CD14-positive monocyte (primary cell): Measurements from ENCODE around the gene ACOT7. TPM values are rescaled to one million over a fixed set of nuclear protein-coding genes. Genes with fewer than 3 reads are reported as not detected.

Experiments used
- DNase-seq, 3 donors: peaks; one replicate each; pipeline ENCODE4 v3.0.0-alpha.2; 2011 to 2022
- H2AFZ ChIP-seq: 2 replicates; pipeline ENCODE4 v1.6.0; 2012; ENCODE audit warnings: mild to moderate bottlenecking, low read depth, low read length, inconsistent platforms; ENCODE audit not compliant: insufficient read depth, poor library complexity, severe bottlenecking
- H3K27ac ChIP-seq, 2 donors: 1 replicate in 1 of 2; 2 replicates in 1 of 2; pipeline ENCODE4 v1.5.1; 2012 to 2013; ENCODE audit warnings: low read length in 2 of 2, control low read depth in 1 of 2, inconsistent platforms in 1 of 2, low read depth in 1 of 2, mild to moderate bottlenecking in 1 of 2
- H3K27me3 ChIP-seq, 2 donors: one replicate each; pipeline versions ENCODE4 v1.6.0 to v1.6.1; 2011 to 2013; ENCODE audit warnings: low read length in 2 of 2; ENCODE audit not compliant: control insufficient read depth in 2 of 2, insufficient read depth in 2 of 2
- H3K36me3 ChIP-seq, 2 donors: replicated peaks in 1 of 2; 1 replicate in 1 of 2; 2 replicates in 1 of 2; pipeline versions ENCODE4 v1.5.1 to v1.6.1; 2012 to 2013; ENCODE audit warnings: low read length in 2 of 2, control low read depth in 1 of 2, inconsistent platforms in 1 of 2, mild to moderate bottlenecking in 1 of 2; ENCODE audit not compliant: insufficient read depth in 2 of 2, control insufficient read depth in 1 of 2
- H3K4me1 ChIP-seq, 2 donors: 1 replicate in 1 of 2; 2 replicates in 1 of 2; pipeline versions ENCODE4 v1.5.1 to v1.6.1; 2012 to 2013; ENCODE audit warnings: low read length in 2 of 2, control low read depth in 1 of 2, inconsistent platforms in 1 of 2, mild to moderate bottlenecking in 1 of 2, moderate library complexity in 1 of 2; ENCODE audit not compliant: insufficient read depth in 2 of 2, control insufficient read depth in 1 of 2
- H3K4me2 ChIP-seq: replicated peaks from 2 replicates; pipeline ENCODE3; 2012; ENCODE audit warnings: low read length, moderate library complexity, mild to moderate bottlenecking; ENCODE audit not compliant: poor library complexity, severe bottlenecking; ENCODE audit errors: extremely low read depth
- H3K4me3 ChIP-seq, 3 experiments: fragments of 200-600 bp in 1 of 3; sonication (generic) in 1 of 3; replicated peaks in 1 of 3; 1 replicate in 2 of 3; 2 replicates in 1 of 3; pipeline ENCODE4 v1.5.1; 2011 to 2013; ENCODE audit warnings: low read length in 3 of 3, mild to moderate bottlenecking in 3 of 3, control low read depth in 2 of 3, low read depth in 2 of 3, inconsistent platforms in 1 of 3, moderate library complexity in 1 of 3
- H3K79me2 ChIP-seq: 2 replicates; pipeline ENCODE4 v1.6.0; 2012; ENCODE audit warnings: mild to moderate bottlenecking, control low read depth, inconsistent platforms, low read length, moderate library complexity; ENCODE audit not compliant: insufficient read depth
- H3K9ac ChIP-seq: 2 replicates; pipeline ENCODE4 v1.6.0; 2017; ENCODE audit warnings: low read length, mild to moderate bottlenecking; ENCODE audit not compliant: insufficient read depth, poor library complexity, severe bottlenecking
- H3K9me3 ChIP-seq, 2 donors: replicated peaks in 1 of 2; 1 replicate in 1 of 2; 2 replicates in 1 of 2; pipeline versions ENCODE4 v1.5.1 to v1.6.1; 2012 to 2013; ENCODE audit warnings: low read length in 2 of 2, control low read depth in 1 of 2; ENCODE audit not compliant: control insufficient read depth in 1 of 2, insufficient read depth in 1 of 2
- H4K20me1 ChIP-seq: 2 replicates; pipeline ENCODE4 v1.6.0; 2012; ENCODE audit warnings: mild to moderate bottlenecking, low read length, control low read depth, moderate library complexity; ENCODE audit not compliant: insufficient read depth
- H3K27ac Mint-ChIP-seq, 7 donors: one replicate each; pipeline ENCODE4 v1.8.0; 2020; ENCODE audit warnings: mild to moderate bottlenecking in 7 of 7, mixed read lengths in 7 of 7, moderate library complexity in 6 of 7, inconsistent platforms in 2 of 7
- H3K27me3 Mint-ChIP-seq, 3 donors: one replicate each; pipeline ENCODE4 v1.8.0; 2021 to 2022; ENCODE audit warnings: low read depth in 3 of 3, mild to moderate bottlenecking in 3 of 3, mixed read lengths in 3 of 3, moderate library complexity in 3 of 3, inconsistent platforms in 1 of 3
- H3K36me3 Mint-ChIP-seq, 2 donors: one replicate each; pipeline ENCODE4 v1.8.0; 2020; ENCODE audit warnings: mixed read lengths in 2 of 2, inconsistent platforms in 1 of 2, mild to moderate bottlenecking in 1 of 2
- H3K4me1 Mint-ChIP-seq: one replicate; pipeline ENCODE4 v1.8.0; 2020; ENCODE audit warnings: mild to moderate bottlenecking, mixed read lengths
- H3K4me3 Mint-ChIP-seq, 2 donors: one replicate each; pipeline ENCODE4 v1.8.0; 2020; ENCODE audit warnings: mild to moderate bottlenecking in 2 of 2, mixed read lengths in 2 of 2, moderate library complexity in 1 of 2
- H3K9me3 Mint-ChIP-seq, 7 donors: one replicate each; pipeline ENCODE4 v1.8.0; 2020 to 2022; ENCODE audit warnings: mixed read lengths in 7 of 7, mild to moderate bottlenecking in 6 of 7, moderate library complexity in 6 of 7, inconsistent platforms in 2 of 7
- CTCF ChIP-seq: fragments of 200-600 bp; IDR thresholded peaks from one replicate; pipeline ENCODE4 v1.8.0; 2022; ENCODE audit warnings: antibody characterized with exemption, mild to moderate bottlenecking
- WGBS: methylation state at CpG from one replicate; pipeline ENCODE4 v1.1.5; 2013; ENCODE audit warnings: missing lambda C conversion rate; ENCODE audit not compliant: insufficient coverage; 5-methylcytosine and 5-hydroxymethylcytosine counted together
- intact Hi-C, 2 donors: fragments of 100-400 bp; cut with micrococcal nuclease; formaldehyde crosslinking; loops; one replicate each; pipeline versions ENCODE4 v1.15.0 to v1.15.1; 2023
- polyA plus RNA-seq, 3 donors: library from polyadenylated mRNA; depleted of rRNA in 1 of 3; unstranded in 2 of 3; stranded (reverse) in 1 of 3; fragments of 300-500 nt in 2 of 3; fragments of >200 nt in 1 of 3; fragmentation: Illumina TruSeq in 2 of 3; gene quantifications; 1 replicate in 2 of 3; 2 replicates in 1 of 3; pipeline ENCODE4 v1.2.3, GENCODE V29; 2012 to 2021

Gene ACOT7
- polyA plus RNA-seq, 3 donors = 0.63 to 4.3 (median 1.4) TPM

- no peak for TF ChIP-seq CTCF
- peaks cover 0 to 2% (median 1%) of the 10 kb centered on the region in 3 donors for H3K27me3 Mint-ChIP-seq
- peak overlapping the region; percentile 32 for H3K9ac ChIP-seq
- no peak overlapping the region for H3K4me2 ChIP-seq
- peak overlapping the region in 1 of 2 donors; percentile 35 for H3K4me3 Mint-ChIP-seq
- H3K4me1 ChIP-seq = peaks cover 9 to 19% of the 10 kb centered on the region in 2 donors
- peaks cover 0 to 4% of the 10 kb centered on the region in 2 donors for H3K36me3 Mint-ChIP-seq
- no peaks in the 10 kb centered on the region for H3K27me3 ChIP-seq
- H3K4me1 Mint-ChIP-seq = peaks cover 24% of the 10 kb centered on the region
- H3K79me2 ChIP-seq = no peaks in the 10 kb centered on the region
- H3K36me3 ChIP-seq = no peaks in the 10 kb centered on the region
- H3K9me3 ChIP-seq = no peaks in the 10 kb centered on the region
- DNase-seq = peak in 2 of 3 donors; percentile 15 to 35
- peaks cover 0 to 2% (median 0%) of the 10 kb centered on the region in 7 donors for H3K9me3 Mint-ChIP-seq
- H3K4me3 ChIP-seq = no peak overlapping the region
- 32% methylated on average over 7 of the region's 10 CpGs for WGBS
- H3K27ac ChIP-seq = no peak overlapping the region
- no peaks in the 10 kb centered on the region for H4K20me1 ChIP-seq
- intact Hi-C loops = loop anchor here in 1 of 2 donors (5.0 kb wide), 1 partner anchor 49 kb away; no protein-coding TSS in a partner anchor
- peak overlapping the region in 3 of 7 donors; percentile 52 to 83 (median 70) for H3K27ac Mint-ChIP-seq
- peak overlapping the region; percentile 77 for H2AFZ ChIP-seq
These were observed 34.8 kb downstream of the ACOT7 start for GRCh38 chr1:6358757-6359201.

GRCh38 chr1:6358144-6358624 is 35.4 kb downstream of the ACOT7 start:
- intact Hi-C loops = loop anchor here in 1 of 2 donors (5.0 kb wide), 1 partner anchor 49 kb away; no protein-coding TSS in a partner anchor
- no peak overlapping the region for H3K4me3 Mint-ChIP-seq
- Histone ChIP-seq H3K36me3 (no peaks in the 10 kb centered on the region), H3K27me3 (no peaks in the 10 kb centered on the region), H3K9me3 (no peaks in the 10 kb centered on the region), H3K9ac (peak overlapping the region; percentile 32), H3K4me3 (no peak overlapping the region), H4K20me1 (no peaks in the 10 kb centered on the region), H3K4me1 (peaks cover 9 to 19% of the 10 kb centered on the region in 2 donors), H2AFZ (peak overlapping the region; percentile 77), H3K79me2 (no peaks in the 10 kb centered on the region), H3K27ac (no peak overlapping the region), H3K4me2 (no peak overlapping the region)
- peak overlapping the region in 1 of 7 donors; percentile 13 for H3K27ac Mint-ChIP-seq
- DNase-seq = no peak
- WGBS = 47% methylated on average over 7 of the region's 10 CpGs
- peaks cover 20% of the 10 kb centered on the region for H3K4me1 Mint-ChIP-seq
- H3K27me3 Mint-ChIP-seq = peaks cover 0 to 2% (median 1%) of the 10 kb centered on the region in 3 donors
- H3K9me3 Mint-ChIP-seq = peaks cover 0 to 2% (median 0%) of the 10 kb centered on the region in 7 donors
- no peaks in the 10 kb centered on the region for H3K36me3 Mint-ChIP-seq
- TF ChIP-seq CTCF = no peak
